ENCODE data around the gene FBXO31.
A peak's percentile ranks its signal among the peaks of the same experiment; 100 is the strongest.

The FBXO31 gene

DNA sequence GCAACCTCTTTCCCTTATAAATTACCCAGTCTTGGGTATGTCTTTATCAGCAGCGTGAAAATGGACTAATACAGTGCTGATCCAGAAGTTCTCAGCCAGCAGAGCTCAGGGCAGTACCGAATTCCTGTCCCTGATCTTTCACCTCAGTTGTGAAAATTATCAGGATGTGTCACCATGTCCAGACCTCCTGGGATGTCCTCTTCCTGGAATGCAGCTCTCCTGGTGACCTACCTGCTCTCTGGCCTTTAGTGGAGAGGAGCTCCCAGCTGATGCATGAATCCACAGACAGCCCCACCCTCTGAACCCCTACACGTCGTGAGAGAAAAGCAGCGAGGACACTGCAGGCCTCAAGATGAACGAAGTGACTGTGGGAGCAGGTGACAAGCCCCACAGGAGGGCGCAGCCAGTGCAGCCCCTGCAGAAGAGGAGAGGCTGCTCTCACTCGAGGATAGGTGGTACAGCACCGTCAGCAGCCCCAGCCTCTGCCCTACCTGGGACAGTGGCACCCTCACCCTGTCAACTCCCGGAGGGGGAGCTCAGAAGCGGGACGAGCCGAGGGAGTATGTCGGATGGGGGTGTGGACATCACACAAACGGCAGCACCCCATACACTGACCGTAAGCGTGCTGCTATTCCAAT is 44.4 kb downstream of the FBXO31 start:
- DNase-seq: no peak

DNA sequence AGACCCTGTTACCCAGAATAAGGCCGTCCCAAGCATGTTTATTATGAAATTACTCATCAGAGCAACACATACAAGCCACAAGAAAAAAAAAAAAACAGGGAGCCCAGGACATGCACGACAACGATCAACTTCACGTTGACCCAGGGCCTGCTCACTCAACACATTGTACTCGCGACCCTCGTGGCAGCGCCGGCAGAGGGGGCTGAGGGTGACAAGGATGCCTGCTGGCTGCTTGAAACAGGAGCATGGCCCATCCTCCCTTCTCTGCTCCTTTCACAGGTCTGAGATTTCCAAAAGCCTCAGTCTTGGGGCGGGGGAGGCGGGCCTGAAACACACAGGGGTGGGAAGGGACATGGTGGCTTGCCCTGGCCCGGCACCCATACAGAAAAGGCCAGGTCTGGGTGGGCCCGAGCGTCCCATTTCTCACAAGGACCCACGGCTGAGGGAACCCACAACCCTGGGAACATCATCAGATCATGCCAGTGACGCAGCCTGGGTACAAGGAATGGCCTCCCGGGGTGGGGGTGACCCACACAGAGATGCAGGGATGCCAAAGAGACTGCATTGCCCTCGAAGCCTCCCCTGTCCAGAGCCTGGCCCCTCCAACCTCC is 45.3 kb downstream of the FBXO31 start:
- DNase-seq: no peak

DNA sequence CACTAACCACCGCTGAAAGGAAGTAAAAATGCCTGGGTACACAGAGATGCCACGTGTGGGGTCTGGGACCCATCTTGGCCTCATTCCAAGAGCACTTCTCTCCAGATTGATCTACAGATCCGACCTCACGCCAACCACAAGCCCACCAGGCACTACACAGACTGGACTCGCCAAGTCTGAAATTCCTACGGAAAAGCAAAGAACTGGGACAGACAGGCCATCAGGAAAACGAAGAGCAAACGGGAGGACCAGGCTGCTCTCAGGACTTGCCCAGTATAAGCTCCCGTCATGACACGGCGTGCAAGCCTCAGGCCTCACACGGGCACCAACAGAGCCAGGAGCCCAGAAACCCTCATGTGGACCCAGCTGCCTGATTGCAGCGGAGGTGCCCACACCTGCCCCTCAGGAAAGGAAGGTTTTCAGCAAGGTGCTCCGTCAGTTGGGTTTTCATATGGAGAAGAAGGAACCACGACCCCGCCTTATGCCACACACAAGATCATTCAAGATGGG is 46.3 kb downstream of the FBXO31 start:
- no peak for DNase-seq

DNA sequence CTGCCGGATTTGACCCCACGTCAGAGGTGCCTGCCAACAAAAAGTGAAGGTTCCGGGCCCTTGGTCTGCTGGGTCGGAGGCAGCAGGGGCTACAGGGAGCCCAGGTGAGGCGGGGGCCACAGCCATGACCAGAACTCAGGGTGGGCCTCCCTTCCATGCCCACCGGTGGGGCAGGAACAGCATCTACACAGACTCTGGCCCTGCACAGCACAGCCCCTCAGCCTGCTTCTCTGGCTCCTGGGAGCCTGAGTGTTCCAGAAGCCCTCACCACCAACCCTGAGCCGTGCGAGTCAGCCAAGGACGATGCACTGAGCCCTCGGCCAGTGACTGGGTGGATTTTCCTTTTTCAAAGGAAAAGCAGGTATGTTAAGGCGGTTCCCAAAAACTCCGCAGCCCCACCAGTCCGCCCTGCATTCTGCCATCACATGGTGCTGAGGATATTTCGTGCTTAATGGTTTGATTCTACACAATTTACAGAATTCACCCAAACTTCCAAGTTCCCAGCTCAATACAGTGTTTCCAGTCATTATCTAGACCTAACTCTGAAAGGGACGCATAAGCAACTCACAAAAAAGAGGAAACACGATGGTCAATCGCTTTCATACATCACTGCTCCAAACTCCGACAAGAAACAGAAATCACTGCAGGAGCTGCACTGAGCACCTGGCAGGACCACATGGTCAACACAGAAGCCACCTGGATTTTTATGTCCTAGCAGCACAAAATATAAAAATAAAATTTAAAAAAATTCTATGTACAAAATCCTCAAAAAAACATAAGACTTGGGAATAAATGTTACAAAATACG is 46.9 kb downstream of the FBXO31 start:
- DNase-seq: no peak

DNA sequence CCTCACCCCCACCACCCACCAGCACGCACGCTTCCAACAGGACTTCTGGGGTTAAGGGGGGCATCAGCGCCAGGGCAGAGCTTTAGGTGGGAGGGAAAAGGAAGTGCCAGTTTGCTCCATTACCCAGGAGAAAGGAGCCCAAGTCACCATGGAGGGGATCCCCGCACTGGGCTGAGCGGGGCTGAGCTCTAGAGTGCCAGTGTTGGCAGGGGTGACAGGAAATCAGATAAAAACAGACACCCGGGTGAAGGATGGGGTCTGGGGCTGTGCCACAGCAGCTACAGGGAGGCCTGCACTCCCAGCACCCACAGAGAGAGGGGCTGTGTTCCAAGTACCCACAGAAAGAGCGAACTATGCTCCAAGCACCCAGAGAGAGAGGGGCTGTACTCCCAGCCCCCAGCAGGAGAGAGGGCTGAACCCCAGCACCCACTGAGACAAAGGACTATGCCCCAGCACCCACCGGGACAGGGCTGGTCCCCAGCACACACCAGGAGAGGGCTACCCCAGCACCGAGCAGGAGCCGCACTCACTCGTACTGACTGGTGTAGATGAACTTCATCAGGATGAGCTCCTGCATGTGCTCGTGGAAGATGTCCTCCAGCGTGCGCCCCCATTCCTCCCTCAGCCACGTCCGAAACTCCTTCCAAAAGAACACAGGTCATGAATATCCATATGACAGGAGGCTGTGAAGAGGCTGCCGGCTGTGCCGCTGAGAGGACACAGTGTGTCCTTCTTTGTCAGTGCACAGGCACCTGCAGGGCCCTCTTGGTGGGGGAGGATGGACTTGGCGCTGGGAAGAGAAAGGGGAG is 47.7 kb downstream of the FBXO31 start:
- no peak for DNase-seq

DNA sequence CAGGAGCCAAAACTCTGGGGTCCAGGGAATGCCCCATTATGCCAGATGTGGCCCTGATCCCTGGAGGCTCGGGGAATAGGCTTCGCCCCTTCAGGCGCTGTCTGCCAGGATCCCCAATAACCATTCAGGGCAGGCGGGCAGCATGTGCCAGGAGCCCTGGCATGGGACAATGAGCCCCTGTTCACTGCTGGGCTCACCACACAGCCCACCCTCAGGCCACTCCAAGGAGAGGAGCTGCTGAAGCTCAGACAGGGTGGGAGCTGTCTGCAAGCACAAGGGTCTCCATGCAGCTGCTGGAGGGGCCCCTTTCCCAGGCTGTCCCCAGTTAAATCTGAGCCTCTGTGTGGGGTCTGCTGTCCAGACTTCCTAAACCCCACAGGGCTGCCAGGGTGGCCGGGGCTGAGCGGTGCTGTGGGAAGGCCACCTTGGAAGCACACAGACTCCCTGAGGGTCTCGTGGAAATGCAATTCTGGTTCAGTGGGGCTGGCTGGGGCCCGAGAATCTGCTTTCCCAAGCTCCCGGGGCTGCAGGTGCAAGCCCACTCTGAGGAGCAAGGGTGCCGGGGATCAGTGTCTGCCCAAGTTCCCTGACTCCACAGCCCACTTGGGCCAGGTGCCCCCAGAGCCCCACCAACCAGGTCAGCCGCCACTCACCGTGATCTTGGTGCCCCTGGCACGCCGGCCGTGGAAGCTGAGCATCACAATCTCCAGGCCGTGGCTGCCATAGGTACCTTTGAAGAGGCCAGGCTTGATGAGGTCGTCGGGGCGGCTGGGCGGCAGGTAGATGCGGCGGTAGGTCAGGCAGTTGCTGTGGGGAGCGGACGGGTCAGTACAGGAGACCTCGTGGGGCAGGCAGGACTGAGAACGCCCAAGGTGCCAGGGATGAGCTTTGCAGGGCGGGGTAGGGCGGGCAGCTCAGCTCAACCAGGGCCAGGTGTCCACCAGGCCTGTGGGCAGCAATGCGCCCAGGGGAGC is 48.6 kb downstream of the FBXO31 start:
- no peak for DNase-seq

DNA sequence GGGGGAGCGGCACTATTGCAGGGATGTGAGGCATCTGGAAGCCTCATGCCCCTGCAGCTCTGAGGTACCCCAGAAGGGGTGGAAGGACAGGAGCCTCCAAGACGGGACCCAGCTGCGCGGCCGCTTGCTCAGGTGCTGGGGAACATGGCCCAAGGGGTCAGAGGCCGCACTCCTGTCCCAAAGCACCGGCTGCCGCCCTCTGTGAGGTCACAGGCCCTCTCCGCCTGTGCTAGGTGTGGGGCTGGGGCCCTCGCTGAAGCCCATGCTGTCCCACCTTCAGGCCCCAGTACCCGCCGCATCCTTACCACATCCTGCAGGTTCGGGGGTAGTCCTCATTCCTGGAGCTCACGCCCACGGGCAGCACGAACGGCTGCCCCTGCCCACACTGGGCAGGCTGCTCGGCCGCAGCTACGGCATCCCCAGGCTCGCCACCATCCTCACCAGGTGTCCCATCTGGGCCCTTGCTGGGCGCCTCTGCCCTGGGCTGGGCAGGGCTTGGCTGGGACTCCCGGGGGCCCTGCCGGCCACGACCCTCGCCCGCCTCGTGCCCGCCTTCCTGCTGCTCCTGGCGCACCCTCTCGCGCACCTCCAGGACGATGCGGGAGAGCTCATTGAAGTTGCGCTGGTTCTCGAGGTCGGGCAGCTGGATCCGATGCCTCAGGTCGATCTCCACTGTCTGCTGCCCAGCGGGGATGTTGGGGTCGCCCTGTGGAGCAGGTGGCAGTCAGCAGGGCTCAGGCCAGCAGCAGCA is 49.8 kb downstream of the FBXO31 start:
- no peak for DNase-seq

DNA sequence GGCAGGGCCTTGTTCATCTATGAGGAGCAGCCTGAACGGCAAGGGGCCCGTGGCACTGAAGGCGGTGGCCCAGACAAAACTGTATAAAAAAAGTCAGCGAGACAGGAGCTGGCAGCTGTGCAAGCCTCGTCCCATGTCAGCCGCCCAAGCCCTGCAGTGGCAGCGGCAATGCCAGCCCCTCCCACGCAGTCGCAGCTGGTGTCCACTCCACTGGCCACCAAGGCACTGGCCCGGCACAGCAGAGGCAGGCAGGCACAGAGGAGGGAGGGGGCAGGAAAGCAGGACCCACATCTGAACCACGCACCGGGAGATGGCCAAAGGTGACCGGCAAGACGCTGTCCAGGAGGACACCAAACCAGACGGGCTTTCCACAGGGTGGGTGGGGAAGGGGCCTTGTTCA is 50.5 kb downstream of the FBXO31 start:
- DNase-seq: no peak

DNA sequence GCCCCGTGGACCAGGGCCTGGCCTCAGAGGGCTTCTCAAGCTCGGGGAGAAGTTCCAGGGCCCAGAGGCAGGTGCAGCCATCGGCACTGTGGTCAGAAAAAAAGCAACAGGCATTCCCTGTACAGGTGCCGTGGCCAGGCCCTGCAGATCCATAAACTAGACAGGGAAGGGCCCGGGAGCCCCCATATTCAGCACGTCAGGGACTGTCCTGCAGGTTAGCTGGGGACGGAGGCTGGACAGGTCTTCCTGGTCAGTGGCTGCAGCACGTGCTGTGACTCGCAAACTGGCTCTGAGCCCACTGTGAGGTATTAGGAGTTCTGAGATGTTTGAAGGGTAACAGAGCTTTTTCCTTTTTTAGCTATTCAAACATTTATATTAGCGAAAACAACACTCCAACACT is 51.4 kb downstream of the FBXO31 start:
- no peak for DNase-seq

DNA sequence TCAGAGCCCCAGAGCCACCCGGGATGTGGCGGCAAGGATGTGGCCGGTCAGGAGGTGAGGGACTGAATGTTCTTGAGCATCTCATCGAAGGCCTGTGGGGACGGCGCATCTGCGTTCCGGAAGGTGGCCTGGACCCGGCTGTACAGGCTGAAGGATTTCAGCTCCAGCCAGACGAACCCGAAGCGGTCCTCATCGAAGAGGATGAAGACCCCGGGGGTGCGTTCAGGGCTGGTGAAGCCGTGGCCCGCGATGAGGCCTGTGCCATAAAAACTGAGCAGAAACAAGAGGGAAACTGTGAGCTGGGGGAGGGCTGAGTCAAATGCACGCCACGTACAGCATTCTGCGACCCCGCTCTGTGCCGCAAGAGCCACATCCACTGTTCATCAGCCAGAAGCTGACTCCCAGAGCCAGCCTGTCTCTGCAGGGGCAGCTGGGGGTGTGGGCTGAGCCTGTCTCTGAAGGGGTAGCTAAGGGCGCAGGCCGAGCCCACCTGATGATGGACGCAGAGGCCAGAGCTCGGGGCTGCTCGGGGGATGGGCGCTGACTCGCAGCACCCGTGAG is 52.3 kb downstream of the FBXO31 start:
- DNase-seq: no peak

DNA sequence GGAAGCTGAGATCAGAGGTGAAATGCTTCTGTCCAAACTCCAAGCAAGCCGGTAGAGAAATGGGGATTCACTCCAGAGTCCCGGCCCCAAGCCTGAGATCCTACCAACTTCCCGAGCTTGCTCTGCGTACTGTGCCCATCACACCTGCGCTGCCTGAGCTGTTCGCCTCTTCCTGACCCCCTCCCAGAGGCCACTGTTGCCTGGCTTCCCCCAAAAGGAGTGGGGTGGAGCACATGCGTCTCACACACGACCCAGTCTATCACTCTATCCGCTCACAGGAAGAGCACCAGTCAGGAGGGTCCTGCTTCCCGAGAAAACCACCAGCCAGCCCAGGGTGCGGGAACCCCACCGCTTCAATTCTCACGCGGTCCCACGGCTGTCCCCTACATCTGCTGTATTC is 52.9 kb downstream of the FBXO31 start:
- DNase-seq: no peak

DNA sequence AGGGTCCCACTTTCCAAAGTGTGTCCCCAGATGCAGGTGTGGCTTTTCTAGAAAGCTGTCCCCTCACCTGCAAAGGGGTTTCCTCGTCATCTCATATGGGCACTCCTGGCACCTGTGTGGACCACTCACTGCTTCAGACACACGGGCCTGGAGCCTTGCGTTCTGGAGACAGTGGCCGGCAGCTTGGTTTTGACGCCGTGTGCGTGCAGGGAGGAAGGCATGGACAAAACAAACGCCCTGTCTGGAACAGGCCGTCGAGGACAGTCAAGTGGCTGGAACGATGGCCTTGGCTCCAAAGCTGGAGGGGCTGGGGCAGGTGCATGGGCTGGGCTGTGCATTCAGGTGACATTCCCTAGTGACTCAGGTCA is 53.3 kb downstream of the FBXO31 start:
- DNase-seq: no peak

DNA sequence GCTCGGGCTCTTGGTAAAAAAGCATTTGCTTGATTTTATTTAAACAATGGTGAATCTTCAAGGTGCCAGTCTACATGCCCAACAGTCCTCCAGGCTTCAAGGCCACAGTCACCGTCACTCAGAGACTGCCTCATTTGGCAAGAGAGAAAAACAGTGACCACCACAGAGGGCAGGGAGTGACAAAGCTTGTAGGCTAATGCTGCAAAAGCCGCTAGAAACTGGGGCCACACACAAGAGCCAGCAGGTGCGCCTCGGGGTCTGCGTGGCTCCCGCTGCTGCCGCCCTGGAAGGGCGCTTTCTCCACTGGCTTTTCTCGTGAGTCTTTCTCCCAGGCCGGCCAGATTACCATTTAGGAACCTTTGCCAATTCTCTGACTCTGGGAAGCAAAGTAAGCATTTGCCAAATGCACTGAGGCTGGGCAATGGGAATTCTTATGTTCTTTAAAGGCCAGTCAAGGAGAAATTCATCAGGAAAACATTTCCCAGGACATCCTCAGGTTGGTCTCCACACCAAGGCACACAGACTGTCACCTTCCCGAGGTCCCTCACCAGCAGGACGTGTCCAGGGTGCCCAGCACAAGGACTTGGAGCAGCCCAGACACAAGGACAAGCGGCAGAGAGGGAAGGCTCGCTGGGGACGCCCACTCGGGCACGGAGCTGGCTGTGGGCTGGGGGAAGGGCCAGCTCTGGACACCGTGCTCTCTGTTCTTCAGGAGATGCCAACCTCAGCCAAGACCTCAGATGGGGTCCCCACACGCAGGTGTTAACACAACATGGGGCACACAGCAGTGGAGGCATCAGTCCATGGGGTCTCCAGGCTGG is 53.9 kb downstream of the FBXO31 start:
- no peak for DNase-seq

DNA sequence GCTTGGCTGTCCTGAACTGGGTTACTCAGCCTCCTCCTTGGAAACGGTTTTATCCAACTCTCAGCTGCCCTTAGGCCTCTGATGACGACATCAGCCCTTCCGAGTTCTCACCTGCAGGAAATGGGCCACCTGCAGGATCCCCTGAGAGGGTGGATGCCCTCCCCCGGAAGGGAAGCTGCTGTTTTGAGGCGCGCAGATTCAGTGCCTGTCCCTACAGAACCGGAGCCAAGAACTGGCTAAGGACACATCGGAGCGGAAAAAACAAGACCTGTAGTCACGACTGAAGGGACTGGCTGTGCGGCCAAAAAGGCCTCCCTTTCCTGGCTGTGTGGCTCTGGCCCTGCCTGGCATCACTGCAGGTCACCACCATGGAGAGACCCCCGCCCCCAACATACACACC is 54.7 kb downstream of the FBXO31 start:
- DNase-seq: no peak

DNA sequence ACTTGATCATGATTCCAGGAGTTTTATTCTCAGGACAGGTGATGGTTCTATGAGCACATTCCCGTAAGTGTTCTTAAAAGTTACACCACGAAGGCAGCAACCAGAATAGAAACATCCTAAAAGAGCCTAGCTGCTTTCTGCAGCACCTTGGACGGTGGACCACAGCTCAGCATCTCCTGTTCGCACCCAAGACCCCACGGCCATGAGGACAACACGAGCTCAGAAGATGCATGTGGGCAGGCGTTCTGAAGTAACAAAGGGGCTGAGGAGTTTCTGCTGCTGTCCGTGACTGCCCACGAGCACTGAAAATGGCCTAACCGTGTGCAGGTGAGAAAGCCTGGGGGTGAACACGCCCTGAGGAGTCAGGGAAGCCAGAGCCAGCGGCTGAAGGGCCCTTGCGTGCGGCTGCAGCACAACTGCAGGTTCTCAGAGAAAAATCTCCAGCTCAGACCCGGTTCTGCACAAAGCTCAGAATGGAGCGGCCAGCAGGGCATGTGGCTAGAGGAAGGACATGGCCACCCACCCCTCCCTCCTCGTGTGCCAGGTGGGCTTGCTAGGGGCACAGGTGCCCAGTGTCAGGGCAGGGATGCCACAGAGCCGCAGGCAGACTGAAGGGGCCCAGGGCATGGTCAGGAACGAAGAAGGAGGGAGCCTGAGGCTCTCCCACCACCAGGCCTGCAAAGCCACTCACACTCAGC is 55.6 kb downstream of the FBXO31 start:
- no peak for DNase-seq

DNA sequence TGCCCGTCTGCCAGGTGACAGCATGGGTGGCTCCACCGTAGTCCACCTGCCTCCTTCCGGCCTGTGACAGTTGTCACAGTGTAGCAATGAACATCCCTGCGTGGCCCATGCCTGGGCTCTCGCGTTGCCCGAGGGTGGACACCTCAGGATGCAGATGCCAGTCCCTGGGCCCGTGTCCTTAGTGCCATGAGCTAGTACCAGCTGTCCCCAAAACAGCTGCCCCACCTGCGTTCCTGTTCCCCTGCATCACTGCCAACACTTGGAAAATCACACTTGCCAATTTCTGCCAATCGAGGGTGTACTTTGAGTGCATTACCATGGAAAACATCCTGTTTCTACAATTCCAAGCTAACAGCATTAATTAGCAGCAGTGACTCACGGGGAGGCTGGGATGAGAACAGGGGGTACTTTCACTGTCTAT is 57.4 kb downstream of the FBXO31 start:
- DNase-seq: no peak

DNA sequence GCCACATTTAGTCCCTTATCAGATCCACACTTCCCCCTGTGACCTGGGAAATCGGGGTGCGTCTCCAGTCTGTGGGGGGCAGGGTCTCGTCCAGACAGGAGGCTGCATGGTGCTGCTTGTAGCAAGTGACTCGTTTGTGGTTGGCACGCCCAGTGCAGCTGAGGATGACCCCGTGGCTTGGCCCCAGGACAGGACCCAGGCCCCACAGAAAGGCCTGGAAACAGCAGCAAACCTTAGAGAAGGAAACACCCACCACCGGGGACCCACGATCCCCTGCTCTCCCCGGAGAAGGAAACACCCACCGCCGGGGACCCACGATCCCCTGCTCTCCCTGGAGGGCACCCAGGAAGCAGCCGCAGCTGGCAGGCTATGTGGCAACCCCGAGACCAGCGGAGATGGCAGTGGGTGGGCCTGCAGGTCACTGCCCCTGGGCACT is 58.1 kb downstream of the FBXO31 start:
- no peak for DNase-seq

DNA sequence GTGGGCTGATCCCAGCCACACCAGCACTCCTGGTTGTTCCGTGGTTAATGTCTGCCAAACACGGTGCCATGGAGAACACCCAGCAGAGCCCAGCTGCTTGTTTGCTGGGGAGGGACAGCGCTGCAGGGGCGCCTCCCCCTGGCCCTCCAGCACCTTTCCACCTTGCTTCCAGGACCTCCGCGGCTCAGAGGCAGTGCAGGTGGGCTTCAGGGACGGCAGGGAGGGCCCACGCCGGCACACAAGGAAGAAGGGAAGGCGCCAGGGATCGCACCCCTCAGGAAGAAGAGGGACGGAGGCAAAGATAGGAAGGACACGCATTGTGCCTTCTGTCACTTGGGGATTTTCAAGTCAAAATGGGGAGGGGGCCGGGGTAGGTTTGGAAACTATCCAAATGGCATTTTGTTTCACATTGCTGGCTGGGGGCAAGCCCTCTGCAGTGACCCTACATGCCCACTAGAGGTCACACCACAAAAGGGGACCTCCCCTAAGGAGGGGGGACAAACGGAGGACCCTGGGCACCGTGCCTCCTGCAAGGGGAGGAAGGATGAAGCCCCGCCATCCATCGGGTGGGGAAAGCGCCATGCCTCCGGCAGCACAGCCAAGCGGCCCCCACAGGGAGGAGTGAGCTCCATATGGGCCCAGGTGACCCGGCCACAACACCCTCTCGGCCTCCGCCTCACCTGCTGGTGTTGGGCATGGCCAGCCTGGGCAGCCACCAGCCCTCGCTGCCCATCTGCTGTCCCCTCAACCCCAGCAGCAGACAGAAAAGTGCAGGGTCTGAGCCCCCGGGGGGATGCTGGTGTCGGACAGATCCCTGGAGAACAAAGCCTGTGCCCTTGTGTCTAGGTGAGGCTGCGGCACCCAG is 58.9 kb downstream of the FBXO31 start:
- peak in 2 of 5 donors; percentile 26 to 29 for DNase-seq
